VCaP (cell line): Measurements from ENCODE around the gene ASAP2.

Source experiments
- H3K27ac ChIP-seq: fragments of 450-650 bp; 2 replicates; pipeline ENCODE4 v1.5.1; 2017
- TF ChIP-seq, protein P1 (sequence below): fragments of 450-650 bp; conservative IDR thresholded peaks from 2 replicates; pipeline ENCODE4 v1.5.1; 2017; ENCODE audit warnings: mild to moderate bottlenecking, moderate library complexity

ASAP2 gene

DNA sequence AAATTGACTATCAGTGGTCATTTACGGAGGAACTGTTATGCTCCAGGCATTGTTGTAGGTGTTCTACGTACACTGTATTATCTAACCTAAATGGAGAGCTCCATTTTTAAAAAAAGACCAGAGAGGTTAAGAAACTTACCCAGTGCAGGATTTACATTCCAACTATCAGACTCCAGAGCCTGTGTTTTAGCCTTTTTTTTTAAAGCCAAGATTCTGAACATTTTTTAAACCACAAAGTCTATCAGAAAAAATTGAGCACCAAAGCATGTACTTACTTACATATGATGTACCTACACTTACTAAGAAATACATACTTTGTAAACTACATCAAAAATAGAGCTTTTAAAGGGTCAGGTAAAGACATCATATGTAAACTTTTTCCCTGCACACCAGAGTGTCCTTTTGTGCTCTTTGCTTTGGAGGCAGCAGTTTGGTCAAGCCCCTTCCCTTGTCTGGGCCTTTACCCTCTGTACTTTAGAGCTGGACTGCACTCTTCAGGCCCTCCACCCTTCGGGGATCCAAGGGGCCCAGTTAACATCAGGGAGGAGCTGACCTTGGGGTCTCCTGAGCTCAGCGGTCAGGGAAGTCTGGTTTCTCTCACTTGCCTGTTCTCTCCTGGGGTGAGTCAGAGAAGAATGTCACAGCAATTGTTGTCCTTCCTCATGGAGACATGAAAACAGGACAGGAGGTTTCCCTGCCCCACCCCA is 158.3 kb downstream of the ASAP2 start:
- TF ChIP-seq, protein P1, sequence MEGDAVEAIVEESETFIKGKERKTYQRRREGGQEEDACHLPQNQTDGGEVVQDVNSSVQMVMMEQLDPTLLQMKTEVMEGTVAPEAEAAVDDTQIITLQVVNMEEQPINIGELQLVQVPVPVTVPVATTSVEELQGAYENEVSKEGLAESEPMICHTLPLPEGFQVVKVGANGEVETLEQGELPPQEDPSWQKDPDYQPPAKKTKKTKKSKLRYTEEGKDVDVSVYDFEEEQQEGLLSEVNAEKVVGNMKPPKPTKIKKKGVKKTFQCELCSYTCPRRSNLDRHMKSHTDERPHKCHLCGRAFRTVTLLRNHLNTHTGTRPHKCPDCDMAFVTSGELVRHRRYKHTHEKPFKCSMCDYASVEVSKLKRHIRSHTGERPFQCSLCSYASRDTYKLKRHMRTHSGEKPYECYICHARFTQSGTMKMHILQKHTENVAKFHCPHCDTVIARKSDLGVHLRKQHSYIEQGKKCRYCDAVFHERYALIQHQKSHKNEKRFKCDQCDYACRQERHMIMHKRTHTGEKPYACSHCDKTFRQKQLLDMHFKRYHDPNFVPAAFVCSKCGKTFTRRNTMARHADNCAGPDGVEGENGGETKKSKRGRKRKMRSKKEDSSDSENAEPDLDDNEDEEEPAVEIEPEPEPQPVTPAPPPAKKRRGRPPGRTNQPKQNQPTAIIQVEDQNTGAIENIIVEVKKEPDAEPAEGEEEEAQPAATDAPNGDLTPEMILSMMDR = no peak
- H3K27ac ChIP-seq = no peak overlapping the region

DNA sequence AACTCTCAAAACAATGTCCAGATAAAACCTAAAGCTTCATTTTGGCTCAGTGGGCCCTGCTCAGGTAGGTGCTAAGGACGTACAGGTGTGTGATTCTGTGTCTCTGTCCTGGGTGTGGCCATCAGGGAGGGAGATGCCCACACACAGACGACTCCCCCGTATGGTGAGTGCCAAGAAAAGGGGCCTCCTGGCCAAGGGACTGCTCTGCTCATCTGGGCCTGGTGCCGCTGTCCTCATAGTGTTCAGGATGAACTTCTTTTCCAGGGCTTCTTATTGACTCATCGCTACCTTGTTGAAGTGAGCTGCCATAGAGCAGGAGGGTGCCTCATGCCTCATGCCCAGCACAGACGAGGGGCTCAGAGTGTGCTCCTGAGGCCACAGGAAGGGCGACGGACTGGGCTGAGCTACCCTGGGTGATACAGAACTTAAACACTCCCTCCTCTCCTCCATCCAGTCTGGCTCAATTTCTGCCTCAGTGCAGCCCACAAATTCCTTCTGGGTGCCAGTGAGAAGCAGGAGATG is 158.9 kb downstream of the ASAP2 start:
- no peak overlapping the region for H3K27ac ChIP-seq
- TF ChIP-seq, protein P1 = no peak

DNA sequence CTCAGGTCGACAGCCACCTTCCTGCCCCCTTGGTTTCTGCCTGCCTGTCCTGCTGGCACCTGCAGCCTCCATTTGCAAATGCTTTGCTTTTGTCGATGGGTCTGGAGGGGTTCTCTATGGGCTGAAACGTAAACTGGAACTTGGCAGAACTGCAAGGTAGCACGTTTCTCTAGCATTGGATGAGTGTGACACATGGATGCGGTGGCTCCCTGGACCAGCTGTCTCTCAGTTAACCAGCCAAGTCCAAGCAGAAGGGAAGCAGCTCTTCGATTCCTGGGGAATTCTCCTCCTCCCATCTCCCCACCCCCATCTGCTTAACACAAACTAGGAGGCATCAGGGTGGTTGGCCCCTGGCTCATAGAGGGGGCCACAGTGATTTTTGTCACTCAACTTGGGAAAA is 159.4 kb downstream of the ASAP2 start:
- no peak overlapping the region for H3K27ac ChIP-seq
- TF ChIP-seq, protein P1 = no peak

DNA sequence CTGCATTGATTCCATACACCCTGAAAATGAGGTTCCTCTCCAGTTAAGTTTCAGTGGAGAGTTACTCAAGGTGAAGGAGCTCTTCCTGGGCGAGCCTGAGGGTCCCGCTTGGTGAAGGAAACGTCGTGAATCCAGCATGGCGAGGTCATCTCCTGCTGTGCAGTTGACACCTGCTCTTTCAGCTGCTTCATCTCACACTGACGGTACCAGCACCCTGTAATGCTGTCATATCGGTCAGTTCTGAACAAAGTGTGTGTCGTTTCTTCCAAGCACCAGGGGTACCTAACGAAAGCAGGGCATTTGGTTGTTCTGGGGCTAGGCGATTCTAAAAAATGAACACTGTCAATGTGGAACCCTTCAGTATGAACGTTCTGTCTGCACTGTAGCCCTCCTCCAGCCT is 164.1 kb downstream of the ASAP2 start:
- TF ChIP-seq, protein P1 = no peak
- H3K27ac ChIP-seq = no peak overlapping the region

DNA sequence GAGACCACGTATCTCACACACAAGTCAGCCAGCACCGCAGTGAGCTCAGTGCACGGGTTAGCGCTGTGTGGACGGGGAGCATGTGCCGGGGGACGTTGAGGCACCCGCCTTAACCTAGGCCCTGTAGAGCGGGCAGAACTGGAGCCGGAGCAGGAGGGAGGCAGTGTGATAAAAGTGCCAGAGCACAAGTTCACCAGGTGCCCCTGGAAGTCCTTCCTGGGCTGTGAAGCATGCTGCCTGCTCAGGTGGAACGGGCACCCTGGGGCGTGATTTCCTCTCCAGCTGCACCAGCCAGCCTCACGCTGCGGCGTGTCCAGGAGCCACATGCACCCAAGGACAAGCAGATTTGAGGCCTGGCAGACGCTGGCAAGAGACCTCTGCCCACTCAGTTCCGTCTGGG is 166.4 kb downstream of the ASAP2 start:
- no peak overlapping the region for H3K27ac ChIP-seq
- TF ChIP-seq, protein P1 = no peak

DNA sequence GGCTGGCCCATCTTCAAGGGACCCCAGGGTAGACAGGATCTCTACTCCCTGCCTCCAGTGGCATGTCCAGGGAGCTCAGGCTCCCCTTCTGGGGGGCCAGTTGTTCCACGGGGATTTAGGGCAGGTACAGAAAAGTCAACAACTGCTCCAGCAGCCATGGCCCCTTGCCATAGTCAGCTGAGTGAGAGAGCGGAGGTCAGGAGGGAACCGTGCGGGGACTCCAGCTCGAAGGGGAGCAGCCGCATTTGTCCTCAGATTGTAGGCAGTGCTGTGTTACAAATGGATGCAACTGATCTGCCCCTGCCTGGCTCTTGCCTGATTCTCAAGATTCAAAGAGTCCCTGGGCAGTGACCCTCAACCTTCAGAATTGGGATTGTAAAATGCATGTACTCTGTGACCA is 166.9 kb downstream of the ASAP2 start:
- TF ChIP-seq, protein P1 = no peak
- no peak overlapping the region for H3K27ac ChIP-seq

DNA sequence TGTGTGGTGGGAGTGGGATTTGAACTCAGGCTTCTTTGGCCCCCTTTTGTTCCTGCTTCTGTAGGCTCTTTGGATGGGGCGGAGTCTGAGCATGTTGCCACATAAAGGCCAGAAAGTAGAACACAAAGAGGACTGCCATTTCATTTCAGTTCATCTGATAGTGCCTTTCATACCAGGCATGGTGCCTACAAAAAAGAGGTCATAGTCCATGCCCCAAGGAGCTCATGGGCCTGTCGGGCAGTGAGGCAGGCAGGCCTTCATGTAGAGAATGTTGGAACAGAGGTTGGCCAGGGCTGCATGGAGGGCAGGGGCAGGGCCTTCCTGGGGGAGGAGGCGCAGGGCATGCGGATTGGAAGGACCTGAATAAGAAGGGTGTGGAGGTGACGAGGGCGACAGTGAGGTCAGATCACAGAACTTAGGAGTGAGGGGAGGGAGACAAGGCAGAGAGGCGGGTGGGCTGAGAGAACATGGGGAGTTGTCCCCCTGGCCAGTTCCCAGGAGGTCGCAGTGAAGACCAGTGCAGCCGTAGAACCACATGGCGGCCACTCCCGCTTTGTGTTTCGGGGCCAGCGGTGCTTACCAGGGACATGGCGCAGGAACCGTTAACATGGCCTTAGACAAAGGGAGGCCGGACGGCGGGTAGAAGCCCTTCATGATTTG is 167.6 kb downstream of the ASAP2 start:
- H3K27ac ChIP-seq = no peak overlapping the region
- TF ChIP-seq, protein P1 = no peak
